Measurements from ENCODE around the gene MBP.

The MBP gene

GRCh38 chr18:76960528-76961035 lies 172.0 kb downstream of the MBP start:
- TF ChIP-seq REST (IDR thresholded peaks at IDR 0.05; ENCODE audit: low read depth) (no peak), RAD21 (IDR thresholded peaks at IDR 0.05; ENCODE audit: low read depth) (peak; percentile 31; the same call in 1 of the 2 replicates)

GRCh38 chr18:76959605-76960004 lies 173.0 kb downstream of the MBP start:
- TF ChIP-seq FOXM1 (IDR thresholded peaks at IDR 0.05; ENCODE audit: borderline replicate concordance, low read depth) (no peak), TEAD4 (IDR thresholded peaks at IDR 0.05) (no peak), CEBPB (IDR thresholded peaks at IDR 0.05) (no peak), TCF12 (IDR thresholded peaks at IDR 0.05; ENCODE audit: low read depth) (no peak), ZBTB7A (IDR thresholded peaks at IDR 0.05; ENCODE audit: low read depth) (no peak), YY1 (IDR thresholded peaks at IDR 0.05; ENCODE audit: low read depth) (no peak), EGR1 (IDR thresholded peaks at IDR 0.05) (no peak), RAD21 (IDR thresholded peaks at IDR 0.05; ENCODE audit: low read depth) (no peak), NFIC (IDR thresholded peaks at IDR 0.05) (no peak), REST (IDR thresholded peaks at IDR 0.05; ENCODE audit: low read depth) (no peak), MAX (IDR thresholded peaks at IDR 0.05) (no peak), TAF1 (IDR thresholded peaks at IDR 0.05; ENCODE audit: low read depth) (no peak), USF1 (IDR thresholded peaks at IDR 0.05) (no peak), CREB1 (IDR thresholded peaks at IDR 0.05; ENCODE audit: low read depth) (no peak), EP300 (IDR thresholded peaks at IDR 0.05; ENCODE audit: borderline replicate concordance) (no peak)

GRCh38 chr18:76958692-76959341 lies 173.8 kb downstream of the MBP start:
- TF ChIP-seq USF1 (IDR thresholded peaks at IDR 0.05): peak; percentile 15; the same call in 1 of the 2 replicates
- 0 out of 2 replicates have a peak, but pooled peaks have one; percentile 47 for TF ChIP-seq NFIC (IDR thresholded peaks at IDR 0.05)
- TF ChIP-seq EGR1 (IDR thresholded peaks at IDR 0.05): no peak

- TF ChIP-seq FOXM1 (IDR thresholded peaks at IDR 0.05; ENCODE audit: borderline replicate concordance, low read depth): no peak
- no peak for TF ChIP-seq NFIC (IDR thresholded peaks at IDR 0.05)
- no peak for TF ChIP-seq TAF1 (IDR thresholded peaks at IDR 0.05; ENCODE audit: low read depth)
- no peak for TF ChIP-seq RAD21 (IDR thresholded peaks at IDR 0.05; ENCODE audit: low read depth)
- no peak for TF ChIP-seq TCF12 (IDR thresholded peaks at IDR 0.05; ENCODE audit: low read depth)
- no peak for TF ChIP-seq USF1 (IDR thresholded peaks at IDR 0.05)
- TF ChIP-seq MAX (IDR thresholded peaks at IDR 0.05): no peak
- no peak for TF ChIP-seq CREB1 (IDR thresholded peaks at IDR 0.05; ENCODE audit: low read depth)
- TF ChIP-seq TEAD4 (IDR thresholded peaks at IDR 0.05): no peak
- TF ChIP-seq EP300 (IDR thresholded peaks at IDR 0.05; ENCODE audit: borderline replicate concordance): no peak
- TF ChIP-seq YY1 (IDR thresholded peaks at IDR 0.05; ENCODE audit: low read depth): no peak
- no peak for TF ChIP-seq REST (IDR thresholded peaks at IDR 0.05; ENCODE audit: low read depth)
- no peak for TF ChIP-seq CEBPB (IDR thresholded peaks at IDR 0.05)
- no peak for TF ChIP-seq EGR1 (IDR thresholded peaks at IDR 0.05)
- no peak for TF ChIP-seq ZBTB7A (IDR thresholded peaks at IDR 0.05; ENCODE audit: low read depth)
These were observed 174.9 kb downstream of the MBP start for GRCh38 chr18:76957384-76958355.
